HG02870 (cell line): ENCODE measurements around the gene AGBL4.
A peak's percentile ranks its signal among the peaks of the same experiment; 100 is the strongest.

ENCODE experiments used
- ATAC-seq: cut with Tn5 transposase; IDR thresholded peaks from one replicate; pipeline ENCODE4 v1.9.1; 2021; ENCODE audit warnings: mild to moderate bottlenecking, moderate library complexity; ENCODE audit not compliant: unreplicated experiment

The AGBL4 gene

DNA sequence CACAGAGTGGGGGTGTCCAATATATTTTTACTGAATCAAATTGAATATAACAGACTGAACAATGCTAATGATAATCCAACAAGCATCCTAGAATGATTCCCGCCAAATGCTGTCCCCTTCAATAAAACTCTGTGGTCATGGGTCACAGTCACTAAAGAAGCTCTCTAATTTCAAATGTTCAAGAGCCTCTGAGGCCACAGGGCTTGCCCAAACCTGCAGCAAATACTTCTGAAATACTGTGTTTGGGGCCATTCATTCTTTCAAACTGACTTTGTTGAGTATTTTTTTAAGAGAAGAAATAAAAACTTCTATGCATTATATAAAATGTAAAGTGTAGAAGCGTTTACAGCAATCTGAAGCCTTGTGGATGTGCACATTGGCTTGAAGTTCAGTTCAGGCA, 1239.5 kb downstream of the AGBL4 start:
- ATAC-seq: no peak

DNA sequence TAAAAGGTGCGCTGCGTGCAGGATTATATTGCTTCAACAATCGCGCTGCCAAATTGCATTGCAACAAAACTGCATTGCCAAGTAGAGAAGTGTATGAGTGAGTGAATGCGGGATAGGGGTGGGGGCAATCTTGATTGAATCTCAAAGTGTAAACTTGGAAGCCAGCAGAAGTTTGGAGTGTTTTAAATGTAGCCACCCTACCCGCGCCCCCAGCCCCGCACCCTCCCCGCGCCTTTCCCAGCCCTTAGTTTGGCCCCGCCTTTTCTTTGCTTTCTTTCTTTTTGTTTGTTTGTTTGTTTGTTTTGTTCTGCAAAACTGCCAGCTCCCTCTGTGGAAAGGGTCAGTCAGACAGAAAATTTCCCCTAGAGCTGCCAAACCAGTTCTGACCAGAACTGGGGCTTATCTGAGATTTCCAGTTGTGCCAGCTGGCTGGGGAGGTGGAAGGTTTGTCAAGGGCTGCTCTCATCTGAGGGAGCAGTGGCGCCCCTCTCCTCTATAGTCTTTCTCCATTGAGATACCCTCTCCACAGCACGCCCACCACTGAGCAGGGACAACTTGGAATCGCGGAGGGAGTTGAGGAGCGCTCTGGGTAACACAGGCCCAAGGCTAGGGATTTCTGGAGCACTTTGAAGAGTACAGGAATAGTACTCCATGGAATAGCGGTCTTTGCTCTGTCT, 1246.4 kb downstream of the AGBL4 start:
- no peak for ATAC-seq

DNA sequence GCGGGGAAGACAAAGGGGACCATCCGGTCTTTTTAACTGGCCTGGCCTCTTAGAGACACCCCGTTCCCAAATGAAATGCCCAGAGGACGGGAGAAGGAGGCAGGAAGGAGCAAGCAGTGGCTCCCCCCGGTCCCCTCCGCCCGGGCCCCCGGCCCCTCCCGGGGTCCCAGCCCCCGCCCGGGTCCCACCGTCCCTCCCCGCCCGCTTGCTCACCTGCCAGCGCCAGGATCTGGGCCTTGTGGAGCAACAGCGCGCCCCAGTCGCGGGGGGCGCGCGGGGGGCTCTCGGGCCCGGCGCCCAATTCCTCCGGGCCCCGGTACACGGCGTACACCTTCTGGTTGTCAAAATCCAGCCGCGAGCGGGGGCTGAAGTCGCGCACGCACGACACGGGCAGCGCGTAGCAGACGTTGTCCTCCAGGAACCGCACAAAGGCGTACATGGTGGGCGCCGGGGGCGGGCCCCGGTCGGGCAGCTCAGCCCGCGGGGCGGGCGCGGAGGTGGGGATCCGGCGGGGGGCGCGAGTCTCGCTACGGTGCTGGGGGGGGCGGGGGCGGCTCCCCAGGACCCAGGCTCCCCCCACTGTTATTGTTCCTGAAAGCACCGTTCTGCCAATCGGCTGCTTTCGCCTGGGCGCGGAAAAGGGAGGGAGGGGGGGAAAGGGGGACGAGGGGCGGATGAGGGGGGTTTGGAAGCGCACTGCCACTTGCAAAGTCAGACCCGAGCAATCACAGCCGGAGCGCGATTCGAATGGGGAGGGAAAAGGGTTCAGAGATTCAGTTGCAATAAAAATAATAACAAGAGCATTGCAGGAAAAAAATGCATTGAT, 1247.1 kb downstream of the AGBL4 start, which contains the start of gene BEND5:
BEND5 (minus strand) TSS at position 499 of the 826 bp plus-strand sequence; CDS start at position 439, 60 bp downstream.
- no peak for ATAC-seq

DNA sequence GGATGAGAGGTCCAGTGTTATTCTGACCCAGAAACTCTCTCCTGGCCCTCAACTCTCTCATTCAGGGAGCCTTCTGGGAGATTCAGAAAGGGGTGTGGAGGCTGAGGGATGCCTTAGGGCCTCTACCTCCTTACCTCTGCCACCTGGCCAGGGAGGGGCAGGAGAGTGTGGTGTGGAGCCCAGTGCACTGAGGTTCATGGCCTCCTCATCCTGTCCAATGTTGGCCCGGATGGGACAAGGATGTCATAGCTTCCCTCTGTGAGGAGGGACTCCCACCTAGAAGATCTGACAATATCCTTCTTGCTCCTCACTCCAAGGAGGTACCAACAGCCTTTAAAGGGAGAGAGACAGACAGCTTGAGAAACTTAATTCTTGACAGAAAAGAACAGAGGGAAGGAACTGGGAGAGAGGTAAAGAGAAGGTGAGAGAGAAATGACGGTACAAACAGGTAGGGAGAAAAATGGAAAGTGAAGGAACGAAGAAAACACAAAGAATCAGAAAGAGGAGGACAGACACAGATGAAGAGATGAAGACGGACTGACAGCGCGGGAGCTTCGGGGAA, 1247.8 kb downstream of the AGBL4 start:
- ATAC-seq: no peak

DNA sequence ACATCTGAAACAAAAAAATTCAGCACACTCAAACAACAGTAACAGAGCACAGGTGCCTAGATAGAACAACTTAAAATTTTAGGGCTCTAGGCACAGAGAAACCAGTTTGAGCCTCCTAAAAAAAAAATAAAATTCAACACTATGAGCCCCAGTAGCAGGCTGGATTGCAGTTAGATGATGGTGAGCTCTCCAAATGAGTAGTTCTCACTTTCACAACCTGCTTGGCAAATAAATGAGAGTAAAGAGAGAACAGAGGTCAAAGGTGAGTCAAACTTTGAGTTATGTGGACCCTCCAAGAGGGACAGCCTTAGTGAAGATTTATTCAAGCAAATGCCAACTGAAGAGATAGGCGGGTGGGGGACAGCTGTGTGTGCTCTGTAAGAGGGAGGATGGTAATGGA, 1250.6 kb downstream of the AGBL4 start:
- peak; percentile 71 for ATAC-seq

DNA sequence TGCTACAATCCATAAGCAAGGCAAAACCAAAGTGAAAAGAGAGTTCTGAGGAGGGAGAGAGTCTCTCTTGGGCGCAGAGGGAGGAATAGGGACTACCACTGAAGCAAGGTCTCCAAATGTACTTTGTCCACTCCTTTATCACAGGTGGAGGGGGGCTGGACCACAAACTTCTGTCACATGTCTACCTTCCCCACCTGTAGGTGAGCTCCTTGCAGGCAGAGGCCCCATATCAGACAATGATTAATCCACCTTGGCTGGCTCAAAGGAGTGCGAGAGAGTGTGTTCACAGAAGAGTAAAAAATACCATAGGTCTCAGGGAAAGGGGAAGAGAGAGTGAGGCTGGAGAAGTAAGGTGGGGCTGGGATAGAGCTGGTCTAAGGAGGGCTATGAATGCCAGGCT, 1251.5 kb downstream of the AGBL4 start:
- no peak for ATAC-seq

DNA sequence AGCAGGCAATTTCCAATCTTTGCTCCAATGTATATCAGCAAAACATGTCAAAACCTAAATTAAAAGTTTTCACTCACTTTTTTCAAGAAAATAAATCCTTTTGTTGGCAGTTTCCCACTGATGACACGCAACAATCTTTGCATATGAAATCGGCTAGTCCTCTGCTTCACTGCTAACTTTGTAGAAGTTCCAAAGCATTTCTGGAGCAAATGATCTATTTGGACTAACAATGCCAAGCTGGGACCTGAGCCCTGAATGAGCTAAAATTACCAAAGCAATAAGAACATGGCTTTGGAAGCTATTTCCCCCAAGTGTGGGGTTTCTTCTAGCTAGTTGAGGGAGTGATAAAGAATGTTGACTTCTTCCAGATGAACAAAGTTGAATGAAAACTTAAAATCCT, 1252.2 kb downstream of the AGBL4 start:
- ATAC-seq: no peak

DNA sequence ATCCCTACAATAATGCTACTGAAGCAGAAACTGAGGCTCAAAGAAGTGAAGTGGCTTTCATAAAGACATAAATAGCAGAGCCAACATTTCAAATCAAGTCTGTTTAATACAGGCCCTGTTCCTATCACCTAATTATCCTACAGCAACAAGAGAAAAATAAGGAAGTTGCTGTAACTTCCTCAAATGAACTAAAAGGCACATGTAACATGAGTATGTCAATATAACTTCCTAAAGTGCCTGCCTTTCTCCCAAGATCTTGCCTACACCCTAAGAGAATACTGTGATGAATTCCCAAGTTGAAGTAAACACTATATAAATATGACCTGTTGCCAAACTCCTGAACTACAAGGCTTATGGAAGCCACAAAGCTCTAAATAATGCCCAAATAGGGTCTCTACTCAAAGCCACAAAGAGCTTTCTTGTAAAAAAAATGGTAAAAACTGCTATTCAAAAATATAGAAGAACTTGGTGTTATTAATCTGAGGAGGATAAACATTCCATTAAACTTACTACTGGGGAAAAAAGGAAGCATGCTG, 1255.7 kb downstream of the AGBL4 start:
- ATAC-seq: no peak

DNA sequence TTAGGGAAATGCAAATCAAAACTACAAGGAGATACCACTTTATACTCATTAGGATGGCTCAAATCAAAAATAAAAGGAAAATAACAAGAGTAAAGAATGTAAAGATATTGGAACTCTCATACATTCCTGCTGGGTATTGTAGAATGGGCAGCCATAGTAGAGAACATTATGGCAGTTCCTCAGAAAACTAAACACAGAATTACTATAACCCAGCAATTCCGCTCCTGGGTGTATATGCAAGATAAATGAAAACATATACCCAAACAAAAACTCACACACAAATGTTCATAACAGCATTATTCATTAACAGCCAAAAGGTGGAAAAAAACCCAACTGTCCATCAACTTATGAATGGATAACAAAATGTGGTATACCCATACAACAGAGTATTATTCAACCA, 1258.4 kb downstream of the AGBL4 start:
- no peak for ATAC-seq

DNA sequence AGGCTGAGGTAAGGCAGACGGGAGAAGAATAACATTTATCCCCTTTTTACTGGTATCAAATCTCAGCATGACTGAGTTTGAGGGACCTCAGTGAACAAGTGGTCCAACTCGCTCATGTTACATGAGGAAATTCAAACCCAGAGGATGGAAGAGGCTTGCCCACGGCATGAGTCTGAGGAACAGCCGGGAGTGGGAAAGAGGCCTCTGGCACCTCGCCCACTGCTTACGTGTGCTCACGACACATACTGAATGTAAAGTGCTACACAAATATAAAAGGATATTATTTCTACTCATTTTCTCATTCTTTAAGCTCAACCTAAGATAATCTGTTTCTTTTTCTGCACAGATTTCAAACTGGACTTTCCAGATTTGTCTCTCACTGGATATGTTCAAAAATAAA, 1261.8 kb downstream of the AGBL4 start:
- no peak for ATAC-seq

DNA sequence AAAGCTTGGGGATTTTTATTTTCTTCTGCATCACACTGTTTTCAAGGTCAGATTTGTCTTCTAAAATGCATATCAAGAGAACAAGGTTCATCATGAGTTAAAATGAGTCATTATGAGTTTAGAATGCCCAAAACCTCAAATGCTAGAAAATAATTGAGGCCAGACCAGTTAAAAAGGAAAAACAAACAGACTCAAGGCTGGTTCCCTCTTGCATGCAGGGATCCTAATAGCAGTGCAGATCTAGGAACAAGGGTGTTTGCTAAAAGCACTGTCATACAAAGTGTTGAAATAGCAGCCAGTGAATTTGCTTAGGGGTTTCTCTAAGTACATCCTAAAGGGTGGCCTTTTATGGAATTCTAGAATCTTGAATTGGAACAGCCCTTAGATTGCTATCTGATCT, 1262.3 kb downstream of the AGBL4 start:
- ATAC-seq: no peak

DNA sequence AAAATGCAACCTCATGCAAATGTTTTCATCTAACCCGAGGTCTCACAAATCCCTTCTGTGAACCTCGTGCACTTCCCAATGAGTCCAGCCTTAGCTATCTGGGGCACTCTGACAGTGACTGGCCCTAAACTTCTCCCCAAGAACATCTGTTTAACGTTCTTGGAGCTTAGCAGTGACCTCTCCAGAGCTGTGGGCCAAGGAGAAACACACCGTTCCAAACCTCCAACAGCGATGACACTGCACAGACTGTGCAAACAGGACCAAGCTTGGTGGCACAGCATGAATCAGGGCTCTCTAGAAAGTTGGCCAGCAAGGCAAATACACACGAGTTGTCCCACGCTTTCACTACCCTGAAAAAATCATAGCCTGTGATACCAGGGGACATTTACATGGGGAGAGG, 1262.9 kb downstream of the AGBL4 start:
- no peak for ATAC-seq

DNA sequence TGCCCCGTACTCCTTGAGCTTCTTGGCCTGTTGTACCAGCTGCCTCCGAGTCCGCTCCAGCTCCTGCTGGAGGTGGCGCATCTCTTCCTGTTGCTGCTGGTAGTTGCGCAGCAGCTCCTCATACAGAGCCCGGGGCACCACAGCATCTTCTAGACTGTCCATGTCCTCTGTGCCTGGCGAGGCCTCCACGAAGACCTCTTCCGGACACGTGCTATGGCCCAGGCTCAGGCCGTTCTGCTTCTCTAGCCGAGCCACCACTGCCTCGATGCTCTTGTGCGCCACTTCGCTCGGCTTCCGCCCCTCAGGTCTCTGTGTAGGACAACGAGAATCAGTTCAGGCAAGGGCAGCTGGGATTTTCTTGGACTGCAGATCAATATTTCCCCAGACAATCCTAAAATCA, 1264.8 kb downstream of the AGBL4 start:
- no peak for ATAC-seq

DNA sequence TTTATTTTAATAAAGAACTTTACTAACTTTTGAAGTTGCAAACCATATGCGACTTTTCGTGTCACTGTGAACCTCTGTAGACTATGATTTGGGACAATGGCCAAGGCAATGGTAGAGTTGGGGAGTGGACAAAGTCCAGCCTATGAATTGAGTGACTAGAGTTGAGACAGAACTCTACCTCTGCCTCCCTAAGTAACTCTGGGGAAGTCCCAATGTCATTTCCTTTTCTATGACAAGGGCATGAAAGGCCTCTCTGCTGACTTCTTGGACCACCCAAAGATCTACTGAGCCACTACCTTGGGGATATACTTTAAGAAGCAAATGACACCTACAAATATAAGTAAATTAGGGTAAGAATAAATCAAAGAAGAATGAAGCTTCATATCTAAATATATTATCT, 1266.4 kb downstream of the AGBL4 start:
- ATAC-seq: peak; percentile 38

DNA sequence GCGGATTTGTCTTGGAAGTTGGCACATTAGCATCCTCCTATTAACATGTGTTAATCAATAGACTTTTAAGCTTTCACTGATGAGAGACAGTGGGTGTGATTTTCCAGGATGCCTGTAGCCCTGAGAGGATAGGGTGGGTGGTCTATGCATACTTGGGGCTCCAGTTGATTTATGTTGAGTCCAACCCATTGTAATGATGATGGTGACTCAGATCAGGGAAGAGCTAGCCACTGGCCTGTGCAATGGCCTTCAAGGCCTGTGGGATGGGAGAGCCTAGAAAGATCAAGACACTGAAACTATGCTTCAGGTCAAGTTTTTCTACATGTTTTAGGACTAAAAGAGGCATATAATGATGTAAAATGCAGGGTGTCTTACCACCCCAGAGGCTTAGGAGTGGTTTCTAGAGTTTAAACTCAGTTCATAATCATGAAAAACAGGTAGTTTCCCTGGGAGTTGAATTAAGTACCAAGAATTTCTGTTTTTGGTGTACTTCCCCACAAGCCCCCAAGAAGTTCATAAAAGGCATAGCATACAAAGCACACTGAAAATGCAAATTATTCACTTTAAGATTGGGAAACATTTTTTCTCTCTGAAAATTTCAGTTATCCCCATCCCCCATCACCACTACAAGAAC, 1267.0 kb downstream of the AGBL4 start:
- ATAC-seq: peak; percentile 59

DNA sequence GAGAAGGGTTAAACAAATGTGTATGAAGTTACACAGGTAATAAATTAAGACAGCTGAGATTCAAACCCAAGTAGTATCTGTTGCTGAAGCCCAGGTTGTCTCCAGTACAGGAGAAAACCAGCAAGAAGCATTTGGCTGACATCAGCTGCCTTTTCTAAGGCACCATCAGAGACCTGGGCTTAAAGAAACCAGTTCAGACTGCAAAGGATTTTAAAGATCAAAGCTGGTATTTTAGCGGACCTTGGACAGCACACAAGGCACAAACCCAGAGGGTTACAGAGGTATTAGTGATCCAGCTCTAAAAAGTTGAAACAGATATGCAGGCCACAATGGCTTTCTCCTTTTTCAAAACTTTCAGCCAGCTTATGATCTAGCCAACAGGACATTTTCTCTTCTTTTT, 1270.5 kb downstream of the AGBL4 start:
- no peak for ATAC-seq

DNA sequence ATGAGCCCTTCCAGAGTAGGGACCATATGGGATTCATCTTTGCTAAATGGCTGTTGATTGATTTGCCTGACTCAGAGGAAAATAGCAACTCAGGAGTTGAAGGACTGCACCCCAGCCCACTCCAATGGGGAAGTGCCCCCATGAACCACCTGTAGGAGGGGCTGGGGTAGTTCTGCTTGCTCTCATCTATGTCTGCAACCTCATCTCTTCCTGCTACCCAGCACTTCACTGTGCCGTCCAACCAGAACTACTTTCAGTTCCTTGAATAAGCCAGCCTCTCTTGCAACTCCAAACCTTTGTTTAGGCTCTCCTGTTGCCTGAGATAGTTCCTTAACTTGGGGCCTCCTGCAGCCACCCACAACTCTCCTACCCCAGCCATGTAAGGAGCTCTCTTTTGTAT, 1273.6 kb downstream of the AGBL4 start:
- peak; percentile 91 for ATAC-seq

DNA sequence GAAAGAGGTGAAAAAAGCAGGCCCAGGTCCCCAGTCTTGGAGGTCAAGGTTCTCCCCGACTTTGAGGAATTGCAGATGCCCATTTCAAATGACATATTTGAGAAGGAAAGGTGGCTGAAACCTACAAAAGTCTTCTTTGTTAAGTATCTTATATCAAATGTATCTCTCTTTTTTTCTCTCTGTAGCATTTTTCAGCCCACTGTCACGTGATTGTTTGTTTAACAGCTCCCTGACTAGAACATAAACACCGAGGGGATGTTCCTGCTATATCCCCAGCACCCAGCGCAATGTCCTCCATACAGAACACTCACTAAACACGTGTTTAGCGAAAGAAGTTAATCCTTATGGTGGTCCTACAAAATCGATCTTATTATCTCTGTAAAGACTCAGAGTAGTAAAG, 1274.7 kb downstream of the AGBL4 start:
- no peak for ATAC-seq

DNA sequence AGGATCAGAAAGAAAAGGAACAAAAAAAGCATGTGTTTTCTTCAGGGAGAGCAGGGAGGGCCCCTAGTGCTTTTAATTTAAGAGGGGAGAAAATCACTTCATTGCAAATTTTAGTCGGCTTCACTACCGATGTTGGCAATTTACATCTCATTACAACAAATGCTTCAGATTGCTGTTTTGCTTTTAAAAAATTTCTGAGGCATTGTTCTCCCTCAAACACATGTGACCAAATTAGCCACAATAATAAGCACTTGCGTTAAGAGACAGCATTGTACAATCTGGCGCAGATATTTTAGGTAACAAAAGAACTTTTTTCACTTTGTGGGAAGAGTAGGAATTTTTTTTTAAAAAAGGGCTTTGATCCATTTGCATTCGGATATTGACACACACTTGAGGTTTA, 1276.8 kb downstream of the AGBL4 start:
- ATAC-seq: no peak

DNA sequence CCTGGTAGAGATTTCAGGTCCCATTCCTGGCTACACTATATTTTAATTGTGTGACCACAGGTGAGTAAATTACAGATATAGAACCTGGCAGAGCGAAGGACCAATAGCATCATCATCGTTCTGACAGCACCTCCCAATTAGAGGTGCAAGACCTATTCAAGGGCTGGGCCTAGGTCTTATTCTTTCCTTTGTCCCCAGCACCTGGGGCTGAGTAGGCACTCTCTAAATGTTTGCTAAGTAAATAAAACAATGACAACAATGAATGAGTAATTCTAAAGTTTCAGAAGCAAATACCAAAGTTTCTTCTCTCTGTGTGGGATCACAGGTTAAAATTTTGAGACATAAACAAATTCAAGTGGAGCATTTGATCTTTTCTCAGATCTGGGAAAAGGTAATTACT, 1279.7 kb downstream of the AGBL4 start:
- ATAC-seq: no peak

DNA sequence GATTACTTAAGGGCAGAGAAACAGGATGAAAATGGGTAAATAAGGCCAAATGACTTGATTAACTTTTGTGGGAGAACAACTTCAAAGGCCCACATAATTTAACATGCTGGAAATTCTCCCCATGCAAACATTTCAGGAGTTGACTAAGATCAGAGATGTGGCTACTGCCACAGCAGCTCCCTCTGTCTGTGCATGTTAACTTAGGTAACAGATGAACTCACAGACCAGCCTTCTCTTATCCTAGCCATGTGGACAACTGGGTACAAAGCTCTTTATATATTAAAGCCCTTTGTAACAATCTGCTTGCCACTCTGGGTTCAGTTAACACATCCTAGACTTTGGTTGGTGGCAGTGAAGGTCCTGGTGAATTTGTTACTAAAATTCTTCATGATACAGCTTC, 1280.3 kb downstream of the AGBL4 start:
- ATAC-seq: no peak
